RWPE2 (cell line): Measurements from ENCODE around the gene TMEM63A.
"Not testable (repeated sequence)": the region's sequence is repeated elsewhere in the genome, so short reads cannot be mapped to it uniquely, and the experiment has no call there.

Experiments
- ATAC-seq: fragments of 200-7000 bp; cut with Tn5 transposase; 3 replicates; pipeline ENCODE4 v1.9.1; 2021; ENCODE audit warnings: low read depth
- DNase-seq: peaks from one replicate; pipeline ENCODE4 v3.0.0-alpha.2; 2020; ENCODE audit warnings: low spot score
- H3K27ac ChIP-seq: fragments of 450-650 bp; 2 replicates; pipeline ENCODE4 v1.5.1; 2017; ENCODE audit warnings: mild to moderate bottlenecking; ENCODE audit not compliant: poor library complexity, severe bottlenecking
- H3K27me3 ChIP-seq: fragments of 250-450 bp; sonication (Bioruptor Pico); 2 replicates; pipeline ENCODE4 v1.5.1; 2021; ENCODE audit warnings: mild to moderate bottlenecking, moderate library complexity; ENCODE audit not compliant: insufficient read depth, poor library complexity, severe bottlenecking
- H3K36me3 ChIP-seq: fragments of 250-450 bp; sonication (Bioruptor Pico); 2 replicates; pipeline ENCODE4 v1.5.1; 2020; ENCODE audit warnings: low read depth, mild to moderate bottlenecking, moderate library complexity
- H3K4me1 ChIP-seq: fragments of 250-450 bp; sonication (Bioruptor Pico); 2 replicates; pipeline ENCODE4 v1.5.1; 2021; ENCODE audit warnings: mild to moderate bottlenecking, moderate library complexity; ENCODE audit not compliant: insufficient read depth, poor library complexity, severe bottlenecking
- H3K4me3 ChIP-seq: fragments of 250-450 bp; sonication (Bioruptor Pico); 2 replicates; pipeline ENCODE4 v1.5.1; 2021; ENCODE audit warnings: mild to moderate bottlenecking, moderate library complexity; ENCODE audit not compliant: severe bottlenecking
- H3K9me3 ChIP-seq: fragments of 250-450 bp; sonication (Bioruptor Pico); 2 replicates; pipeline ENCODE4 v1.5.1; 2021; ENCODE audit warnings: mild to moderate bottlenecking, moderate library complexity; ENCODE audit not compliant: severe bottlenecking
- CTCF ChIP-seq: fragments of 450-650 bp; IDR thresholded peaks from one replicate; pipeline ENCODE4 v1.5.1; 2017; ENCODE audit warnings: mild to moderate bottlenecking, moderate library complexity; ENCODE audit not compliant: poor library complexity, severe bottlenecking

TMEM63A gene

DNA sequence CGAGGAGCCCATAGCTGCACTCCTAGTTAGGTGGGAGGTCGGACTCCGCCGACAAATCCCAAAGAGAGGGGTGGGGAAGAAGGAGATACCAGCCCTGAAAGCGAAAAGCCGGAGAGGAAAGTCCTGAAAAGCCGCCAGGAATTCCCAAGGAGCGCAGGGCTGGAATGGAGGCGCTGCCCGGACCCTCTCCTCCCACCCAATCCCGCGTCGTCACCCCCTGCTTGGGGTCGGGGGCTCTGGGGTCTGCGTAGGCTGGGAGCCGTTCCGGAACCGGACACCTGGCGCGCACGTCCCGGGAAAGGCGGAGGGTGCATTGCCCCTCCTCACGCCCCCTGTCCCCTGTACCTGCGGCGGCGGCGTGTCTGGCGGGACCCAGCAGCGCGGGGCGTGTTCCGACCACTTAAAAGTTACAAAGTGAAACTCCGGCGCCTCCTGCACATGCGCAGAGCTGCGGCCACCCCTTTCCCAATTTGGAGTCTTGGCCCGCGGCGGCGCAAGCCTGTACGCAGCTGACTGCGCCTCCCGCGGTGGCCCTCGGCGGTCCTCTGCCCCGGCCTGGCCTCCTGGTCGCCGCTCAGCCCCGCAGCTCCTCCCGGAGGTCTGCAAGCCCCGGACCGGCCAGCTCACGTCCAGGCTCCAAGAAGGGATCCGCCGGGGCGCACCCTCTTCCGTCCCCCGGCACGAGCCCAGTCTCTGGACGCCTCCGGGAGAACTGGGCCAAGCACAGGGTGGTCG lies at the start of gene TMEM63A:
Gene TMEM63A, minus strand, starts transcription at position 422 of the 735 bp plus-strand sequence. CDS start 4,800 bp downstream, outside the sequence.
- Histone ChIP-seq H3K27ac (peak within 1 kb of the TSS; percentile 57), H3K4me3 (peak within 1 kb of the TSS; percentile 70), H3K36me3 (no peaks in the 10 kb centered on the region), H3K9me3 (no peaks in the 10 kb centered on the region), H3K4me1 (peaks cover 2% of the 10 kb centered on the region), H3K27me3 (no peaks in the 10 kb centered on the region)
- ATAC-seq = peak; percentile 58
- peak; percentile 69 for DNase-seq
- TF ChIP-seq CTCF = no peak

DNA sequence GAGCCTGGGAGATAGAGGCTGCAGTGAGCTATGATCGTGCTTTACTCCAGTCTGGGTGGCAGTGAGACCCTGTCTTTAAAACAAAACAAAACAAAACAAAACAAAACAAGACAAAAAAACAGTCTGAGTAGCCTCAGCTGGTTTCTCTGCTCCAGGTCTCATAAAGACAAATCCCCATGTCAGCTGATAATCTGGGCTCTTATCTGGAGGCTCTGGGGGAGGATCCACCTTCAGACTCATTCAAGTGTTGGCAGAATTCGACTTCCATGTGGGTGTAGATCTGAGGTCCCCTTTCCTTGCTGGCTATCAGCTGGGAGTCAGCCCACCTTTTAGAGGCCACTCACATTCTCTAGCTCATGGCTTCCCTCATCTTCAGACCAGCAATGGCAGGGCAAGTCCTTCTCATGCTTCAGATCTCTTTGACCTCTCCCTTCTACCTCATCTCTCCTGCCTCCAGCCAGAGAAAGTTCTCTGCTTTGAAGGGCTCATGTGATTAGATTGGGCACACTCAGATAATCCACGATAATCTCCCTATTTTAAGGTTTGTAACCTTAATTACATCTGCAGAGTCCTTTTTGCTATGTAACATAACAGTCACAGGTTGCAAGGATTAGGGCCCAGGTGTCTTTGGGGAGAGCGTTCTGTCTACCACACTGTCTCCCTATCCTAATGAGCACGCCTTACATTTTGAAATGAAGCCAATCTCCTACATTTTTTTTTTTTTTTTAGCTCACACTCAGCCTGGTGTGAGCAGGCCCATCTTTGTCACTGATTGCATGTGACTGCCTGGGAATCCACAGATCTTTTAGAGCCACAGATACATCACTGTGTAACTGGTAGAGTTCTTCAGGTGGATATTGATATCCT lies 49.3 kb upstream of the TMEM63A start:
- no peak for DNase-seq
- Histone ChIP-seq H3K27me3 (no peaks in the 10 kb centered on the region), H3K36me3 (no peaks in the 10 kb centered on the region), H3K4me3 (no peak overlapping the region), H3K4me1 (no peaks in the 10 kb centered on the region), H3K9me3 (no peaks in the 10 kb centered on the region), H3K27ac (no peak overlapping the region)
- ATAC-seq = no peak
- TF ChIP-seq CTCF = no peak

- Histone ChIP-seq H3K4me3 (no peak overlapping the region), H3K36me3 (no peaks in the 10 kb centered on the region), H3K27me3 (no peaks in the 10 kb centered on the region), H3K9me3 (no peaks in the 10 kb centered on the region), H3K4me1 (no peaks in the 10 kb centered on the region), H3K27ac (no peak overlapping the region)
- TF ChIP-seq CTCF = no peak
- DNase-seq = no peak
- ATAC-seq = no peak
These were observed 48.4 kb upstream of the TMEM63A start for GRCh38 chr1:225930566-225930965.

DNA sequence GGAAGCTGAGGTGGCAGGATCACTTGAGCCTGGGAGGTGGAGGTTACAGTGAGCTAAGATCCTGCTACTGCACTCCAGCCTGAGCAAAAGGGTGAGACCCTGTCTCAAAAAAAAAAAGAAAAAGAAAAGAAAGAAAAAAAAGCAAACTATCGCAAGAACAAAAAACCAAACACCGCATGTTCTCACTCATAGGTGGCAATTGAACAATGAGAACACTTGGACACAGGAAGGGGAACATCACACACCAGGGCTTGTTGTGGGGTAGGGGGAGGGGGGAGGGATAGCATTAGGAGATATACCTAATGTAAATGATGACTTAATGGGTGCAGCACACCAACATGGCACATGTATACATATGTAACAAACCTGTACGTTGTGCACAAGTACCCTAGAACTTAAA lies 47.3 kb upstream of the TMEM63A start:
- H3K4me1 ChIP-seq, H3K27me3 ChIP-seq, H3K27ac ChIP-seq, H3K9me3 ChIP-seq, H3K36me3 ChIP-seq, DNase-seq, ATAC-seq, H3K4me3 ChIP-seq: not testable (repeated sequence)

DNA sequence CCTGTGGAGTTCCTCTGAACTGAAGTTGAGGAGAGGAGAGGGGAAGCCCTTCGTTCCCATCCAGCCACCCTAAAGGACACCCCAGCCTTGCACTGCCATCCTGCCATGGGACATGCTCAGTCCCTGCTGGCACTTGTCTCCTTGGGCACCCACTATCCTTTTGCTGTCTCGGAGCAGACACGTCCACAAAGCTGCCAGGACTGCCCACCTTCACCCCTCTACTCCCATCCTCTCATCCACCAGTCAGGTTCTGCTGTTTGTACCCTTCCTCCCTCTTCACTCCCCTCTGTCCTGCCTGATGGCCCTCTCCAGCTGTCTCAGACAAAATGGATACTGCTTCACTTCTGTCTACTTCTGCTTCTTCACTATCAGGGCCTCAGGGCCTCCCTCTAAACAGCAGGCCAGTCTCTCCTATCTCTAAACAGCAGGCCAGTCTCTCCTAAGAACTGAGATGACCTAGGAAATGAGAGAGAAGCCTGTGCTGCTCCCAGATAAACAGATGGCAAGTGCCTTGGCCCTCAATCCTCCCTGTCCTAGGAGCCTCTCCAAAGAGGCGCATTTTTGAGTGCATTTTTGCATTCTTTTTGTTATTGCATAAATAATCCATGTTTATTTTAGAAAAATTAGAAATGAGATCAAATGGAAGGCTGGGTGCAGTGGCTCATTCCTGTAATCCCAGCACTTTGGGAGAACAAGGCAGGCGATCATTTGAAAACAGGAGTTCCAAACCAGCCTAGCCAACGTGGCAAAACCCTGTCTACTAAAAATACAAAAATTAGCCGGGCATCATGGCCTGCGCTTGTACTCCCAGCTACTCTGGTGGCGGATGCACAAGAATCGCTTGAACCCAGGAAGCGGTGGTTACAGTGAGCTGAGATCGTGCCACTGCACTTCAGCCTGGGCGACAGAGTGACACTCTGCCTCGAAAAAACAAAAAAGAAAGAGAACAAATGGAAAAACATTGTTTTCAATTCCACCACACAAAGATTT lies 46.3 kb upstream of the TMEM63A start:
- Histone ChIP-seq H3K27ac (no peak overlapping the region), H3K4me3 (no peak overlapping the region), H3K4me1 (no peaks in the 10 kb centered on the region), H3K36me3 (no peaks in the 10 kb centered on the region), H3K9me3 (no peaks in the 10 kb centered on the region), H3K27me3 (no peaks in the 10 kb centered on the region)
- TF ChIP-seq CTCF = no peak
- ATAC-seq (no peak), DNase-seq (no peak)
